HG02884 (cell line): ENCODE measurements around the gene ASMTL.
"Not testable (repeated sequence)": the region's sequence is repeated elsewhere in the genome, so short reads cannot be mapped to it uniquely, and the experiment has no call there.

ENCODE experiments used
- ATAC-seq: cut with Tn5 transposase; IDR thresholded peaks from one replicate; pipeline ENCODE4 v1.9.1; 2021; ENCODE audit warnings: mild to moderate bottlenecking, moderate library complexity; ENCODE audit not compliant: unreplicated experiment

The ASMTL gene

DNA sequence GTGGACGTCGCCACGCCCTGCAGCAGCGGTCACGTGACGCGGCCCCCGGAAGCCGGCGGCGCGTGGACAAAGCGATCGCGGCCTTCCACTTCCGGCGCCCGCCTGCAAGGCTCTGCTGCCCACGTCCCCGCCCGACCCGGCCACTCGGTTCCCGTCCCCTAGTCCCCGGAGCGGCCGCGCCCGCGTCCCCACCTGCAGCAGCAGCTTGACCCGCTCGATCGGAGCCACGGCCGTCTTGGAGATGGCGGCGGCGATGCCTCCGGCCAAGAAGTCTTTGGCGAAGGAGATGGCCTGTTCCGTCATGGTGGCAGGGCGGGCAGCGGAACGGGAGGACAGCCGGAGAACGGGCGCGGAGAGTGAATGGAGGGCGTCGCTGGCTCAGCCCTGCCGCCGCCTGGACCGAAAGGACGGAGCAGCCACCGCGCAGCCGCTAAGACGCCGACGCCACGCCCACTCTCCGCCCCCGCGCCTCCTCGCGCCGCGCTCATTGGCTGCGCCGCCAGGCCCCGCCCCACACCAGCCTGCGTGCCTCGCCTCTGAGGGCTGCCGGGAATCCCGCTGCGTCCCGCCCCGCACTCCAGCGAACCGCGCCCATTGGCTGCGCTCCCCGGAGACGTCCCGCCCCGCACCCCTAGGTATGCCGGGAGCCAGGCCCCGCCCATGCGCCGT, 60.9 kb downstream of the ASMTL start, which contains the start of gene SLC25A6:
Gene SLC25A6 (minus strand): TSS at position 407 of the 669 bp plus-strand sequence. CDS start 104 bp downstream, at position 303.
- ATAC-seq, result peak; percentile 91

DNA sequence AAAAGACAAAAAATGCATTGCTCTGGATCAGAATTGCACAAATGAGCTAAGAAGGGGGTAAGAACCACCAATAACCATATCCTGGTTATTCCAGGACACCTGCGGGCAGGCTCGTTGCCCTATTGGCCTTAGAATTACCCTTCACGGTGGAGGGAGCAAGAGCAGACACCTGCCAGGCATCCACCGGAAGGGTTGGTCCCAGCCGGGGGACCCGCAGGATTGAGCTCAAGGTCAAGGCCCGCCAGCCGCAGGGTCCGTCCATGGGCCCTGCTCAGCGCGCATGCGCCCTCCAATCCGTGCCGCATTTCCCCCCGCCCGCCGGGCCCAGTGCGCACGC, 61.4 kb downstream of the ASMTL start:
- ATAC-seq, result no peak

DNA sequence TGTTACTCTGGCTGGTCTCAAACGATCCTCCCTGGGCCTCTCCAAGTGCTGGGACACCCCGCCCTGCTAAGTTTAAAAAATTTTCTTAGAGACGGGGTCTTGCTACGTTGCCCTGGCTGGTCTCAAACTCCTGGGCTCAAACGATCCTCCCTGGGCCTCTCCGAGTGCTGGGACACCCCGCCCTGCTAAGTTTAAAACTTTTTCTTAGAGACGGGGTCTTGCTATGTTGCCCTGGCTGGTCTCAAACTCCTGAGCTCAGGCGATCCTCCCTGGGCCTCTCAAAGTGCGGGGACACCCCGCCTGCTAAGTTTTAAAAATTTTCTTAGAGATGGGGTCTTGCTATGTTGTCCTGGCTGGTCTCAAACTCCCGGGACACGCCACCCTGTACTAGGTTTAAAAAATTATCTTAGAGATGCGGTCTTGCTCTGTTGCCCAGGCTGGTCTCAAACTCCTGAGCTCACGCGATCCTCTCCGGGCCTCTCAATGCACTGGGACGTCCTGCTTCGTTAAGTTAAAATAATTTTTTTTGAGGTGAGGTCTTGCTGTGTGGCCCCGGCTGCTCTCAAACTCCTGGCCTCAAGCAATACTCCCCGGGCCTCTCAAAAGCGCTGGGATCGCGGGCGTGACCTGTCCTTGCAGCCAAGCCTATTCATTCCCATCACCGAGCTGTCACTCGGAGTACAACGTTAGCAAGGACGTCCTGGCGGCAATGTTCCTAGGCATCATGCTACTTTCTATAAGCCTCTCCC, 61.9 kb downstream of the ASMTL start:
- ATAC-seq, result no peak

DNA sequence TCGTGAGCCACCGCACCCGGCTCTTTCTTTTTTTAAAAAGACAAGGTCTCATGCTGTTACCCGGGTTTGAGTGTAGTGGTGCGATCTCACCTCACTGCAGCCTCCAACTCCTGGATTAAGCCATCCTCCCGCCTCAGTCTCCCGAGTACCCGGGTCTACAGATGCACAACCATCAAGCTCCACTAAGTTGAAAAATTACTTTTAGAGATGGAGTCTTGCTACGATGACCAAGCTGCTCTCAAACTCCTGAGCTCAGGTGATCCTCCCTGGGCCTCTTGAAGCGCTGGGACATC, 62.8 kb downstream of the ASMTL start:
- ATAC-seq, result no peak

DNA sequence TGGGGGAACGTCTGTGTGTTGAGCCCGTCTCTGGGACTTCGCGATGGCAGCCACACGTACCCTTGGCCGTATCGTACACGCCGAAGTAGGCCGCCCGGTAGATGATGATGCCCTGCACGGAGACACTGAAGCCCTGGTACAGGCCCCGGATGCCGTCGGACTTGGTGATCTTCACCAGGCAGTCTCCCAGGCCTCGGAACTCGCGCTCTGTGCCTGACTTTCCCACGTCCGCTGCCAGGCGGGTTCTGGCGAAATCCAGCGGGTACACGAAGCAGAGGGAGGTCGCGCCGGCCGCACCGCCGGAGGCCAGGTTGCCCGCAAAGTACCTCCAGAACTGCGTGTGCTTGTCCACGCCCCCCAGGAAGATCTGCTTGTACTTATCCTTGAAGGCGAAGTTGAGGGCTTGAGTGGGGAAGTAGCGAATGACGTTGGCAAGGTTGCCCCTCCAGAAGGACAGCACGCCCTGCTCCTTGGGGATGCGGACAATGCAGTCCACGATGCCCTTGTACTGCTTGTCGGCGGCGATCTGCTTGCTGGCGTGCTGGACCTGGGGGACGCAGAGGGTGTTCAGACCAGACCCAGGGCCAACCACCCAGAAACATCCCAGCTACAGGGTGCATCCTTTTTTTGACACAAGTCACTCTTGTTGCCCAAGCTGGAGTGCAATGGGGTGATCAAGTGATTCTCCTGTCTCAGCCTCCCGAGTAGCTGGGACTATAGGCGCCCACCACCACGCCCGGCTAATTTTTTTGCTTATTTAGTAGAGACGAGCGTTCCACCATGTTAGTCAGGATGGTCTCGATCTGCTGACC, 63.3 kb downstream of the ASMTL start:
- ATAC-seq, result no peak

DNA sequence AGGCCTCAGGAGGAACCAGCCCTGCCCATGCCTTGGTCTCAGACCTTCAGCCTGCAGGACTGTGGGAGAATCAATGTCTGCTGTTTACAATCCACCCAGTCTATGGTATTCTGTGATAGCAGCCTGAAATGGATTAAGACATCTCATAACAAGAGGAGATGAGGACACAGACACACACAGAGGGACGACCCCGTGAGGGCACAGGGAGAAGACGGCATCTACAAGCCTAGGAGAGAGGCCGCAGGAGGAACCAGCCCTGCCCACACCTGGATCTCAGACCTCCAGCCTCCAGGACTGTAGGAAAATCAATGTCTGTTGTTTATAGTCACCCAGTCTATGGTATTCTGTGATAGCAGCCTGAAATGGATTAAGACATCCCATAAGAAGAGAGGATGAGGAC, 64.1 kb downstream of the ASMTL start:
- no peak for ATAC-seq

DNA sequence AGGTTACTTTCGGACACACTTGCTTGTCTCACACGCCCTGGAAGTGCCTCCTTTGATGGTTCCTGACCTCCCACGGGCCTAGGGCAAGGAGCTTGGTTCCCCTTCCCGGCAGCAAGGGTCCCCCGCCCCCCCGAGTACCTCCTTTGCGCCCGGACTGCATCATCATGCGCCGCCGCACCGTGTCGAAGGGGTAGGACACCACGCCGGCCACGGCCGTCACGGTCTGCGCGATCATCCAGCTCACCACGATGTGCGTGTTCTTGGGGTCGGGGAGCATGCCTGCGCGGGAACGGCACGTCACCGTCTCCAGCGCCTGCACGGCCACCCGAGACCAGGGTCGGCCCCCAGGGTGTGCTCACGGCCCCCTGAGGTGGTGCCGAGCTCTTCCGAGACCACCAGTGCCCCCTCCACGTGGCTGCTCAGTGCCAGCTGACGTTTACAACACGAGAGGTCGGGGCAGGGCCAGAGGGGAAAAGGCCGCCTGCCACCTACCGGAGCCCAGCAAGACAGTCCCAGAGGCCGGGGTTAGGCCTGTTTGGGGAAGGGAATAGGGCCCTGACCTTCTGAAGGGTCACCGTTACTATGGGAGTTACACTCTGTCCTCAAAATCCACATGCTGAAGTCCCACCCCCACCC, 65.5 kb downstream of the ASMTL start:
- ATAC-seq, result no peak

DNA sequence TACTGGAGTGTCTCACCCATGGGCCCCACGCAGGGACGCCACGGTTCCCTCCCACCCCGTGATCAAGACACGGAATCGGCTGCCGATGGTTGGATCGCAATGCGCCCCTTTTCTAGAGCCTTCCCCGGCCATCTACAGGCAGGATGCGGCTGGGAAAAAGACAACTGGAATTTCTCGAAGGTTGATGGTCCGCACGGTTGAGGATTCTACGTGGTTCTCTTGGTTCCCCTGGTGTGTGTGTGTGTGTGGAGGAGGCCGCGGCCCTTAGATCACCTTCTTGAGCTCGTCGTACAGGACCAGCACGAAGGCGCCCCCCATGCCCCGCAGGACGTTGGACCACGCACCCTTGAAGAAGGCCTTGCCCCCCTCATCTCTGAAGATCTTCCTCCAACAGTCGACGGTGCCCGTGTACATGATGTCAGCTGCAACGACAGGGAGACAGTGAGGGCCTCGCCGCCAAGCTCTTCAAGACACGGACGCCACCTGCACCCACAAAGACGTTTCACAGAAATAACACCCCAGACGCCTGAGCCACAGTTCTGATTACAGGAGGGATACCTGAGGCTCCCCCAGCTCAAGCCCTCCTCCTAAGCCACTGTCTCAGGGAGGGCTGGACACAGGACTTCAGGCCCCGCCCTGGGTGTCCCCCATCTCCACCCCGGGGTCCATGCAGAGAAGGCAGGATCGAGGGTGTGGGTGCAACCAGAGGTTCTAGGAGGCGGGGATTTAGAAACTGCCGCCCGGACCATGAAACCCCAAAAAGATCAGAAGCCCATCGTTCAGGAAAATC, 66.2 kb downstream of the ASMTL start:
- ATAC-seq, result no peak

DNA sequence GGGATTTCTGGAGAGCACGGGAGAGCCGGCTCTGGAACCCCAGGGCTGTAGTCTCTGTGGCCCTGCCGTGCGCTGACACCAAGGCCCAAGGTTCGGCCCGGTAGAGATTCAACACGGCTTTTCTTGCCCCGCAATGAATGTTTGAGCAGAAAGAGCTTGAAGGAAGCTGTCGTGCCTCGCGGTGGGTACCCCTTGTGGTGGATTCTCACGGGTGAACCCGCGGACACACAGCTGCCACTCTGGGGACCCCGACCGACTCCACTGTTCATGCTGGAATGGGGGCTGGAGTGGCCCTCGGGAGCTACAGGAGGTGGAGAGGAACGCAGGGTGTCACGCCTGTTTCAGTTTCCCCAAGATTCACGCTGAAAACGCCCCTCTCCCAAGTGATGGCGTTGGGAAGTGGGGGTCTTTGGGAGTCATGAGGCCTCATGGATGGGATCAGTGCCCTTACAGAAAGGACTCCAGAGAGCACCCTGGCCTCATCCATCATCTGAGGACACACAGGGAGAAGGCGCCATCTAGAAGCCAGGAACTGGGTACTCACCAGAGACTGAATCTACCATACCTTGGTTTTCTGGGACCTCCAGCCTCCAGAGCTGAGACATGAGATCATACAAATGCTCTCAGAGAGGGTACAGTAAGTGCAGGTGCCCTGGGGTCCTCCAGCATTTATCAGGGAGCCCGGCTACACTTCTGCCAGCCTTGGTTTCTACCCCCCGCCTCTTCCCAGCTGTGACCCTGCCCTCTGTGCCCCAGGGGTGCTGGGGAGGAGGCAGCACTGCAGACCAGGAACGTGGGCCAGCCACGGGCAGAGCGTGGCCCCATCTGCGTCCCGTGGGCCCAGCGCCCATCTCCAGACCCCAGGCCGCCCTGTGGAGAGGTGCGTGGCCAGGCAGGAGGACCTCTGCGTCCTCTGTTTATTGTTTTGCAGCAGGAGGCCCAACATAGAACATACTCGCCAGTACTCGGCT, 67.2 kb downstream of the ASMTL start:
- ATAC-seq, result no peak

DNA sequence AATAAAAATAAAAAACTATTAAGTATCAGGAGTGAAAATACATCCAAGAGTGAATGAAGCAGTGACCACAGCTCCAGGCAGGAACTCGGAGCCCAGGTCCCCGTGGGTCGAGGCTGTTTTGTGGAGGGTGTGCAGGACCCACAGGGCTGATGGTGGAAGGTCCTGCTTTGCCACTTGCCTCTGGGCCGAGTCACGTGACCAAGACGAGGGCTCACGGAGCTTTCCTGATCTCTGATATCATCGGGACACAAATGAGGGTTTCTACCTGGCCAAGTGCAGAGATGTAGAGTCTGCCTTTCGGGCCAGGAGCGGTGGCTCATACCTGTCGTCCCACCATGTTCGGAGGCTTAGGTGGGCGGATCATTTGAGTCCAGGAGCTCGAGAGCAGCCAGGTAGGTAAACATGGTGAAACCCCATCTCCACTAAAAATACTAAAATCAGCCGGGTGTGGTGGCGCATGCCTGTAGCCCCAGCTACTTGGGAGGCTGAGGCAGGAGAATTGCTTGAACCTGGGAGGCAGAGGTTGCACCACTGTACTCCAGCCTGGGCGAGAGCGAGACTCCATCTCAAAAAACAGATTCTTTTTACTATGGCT, 68.0 kb downstream of the ASMTL start:
- no peak for ATAC-seq

DNA sequence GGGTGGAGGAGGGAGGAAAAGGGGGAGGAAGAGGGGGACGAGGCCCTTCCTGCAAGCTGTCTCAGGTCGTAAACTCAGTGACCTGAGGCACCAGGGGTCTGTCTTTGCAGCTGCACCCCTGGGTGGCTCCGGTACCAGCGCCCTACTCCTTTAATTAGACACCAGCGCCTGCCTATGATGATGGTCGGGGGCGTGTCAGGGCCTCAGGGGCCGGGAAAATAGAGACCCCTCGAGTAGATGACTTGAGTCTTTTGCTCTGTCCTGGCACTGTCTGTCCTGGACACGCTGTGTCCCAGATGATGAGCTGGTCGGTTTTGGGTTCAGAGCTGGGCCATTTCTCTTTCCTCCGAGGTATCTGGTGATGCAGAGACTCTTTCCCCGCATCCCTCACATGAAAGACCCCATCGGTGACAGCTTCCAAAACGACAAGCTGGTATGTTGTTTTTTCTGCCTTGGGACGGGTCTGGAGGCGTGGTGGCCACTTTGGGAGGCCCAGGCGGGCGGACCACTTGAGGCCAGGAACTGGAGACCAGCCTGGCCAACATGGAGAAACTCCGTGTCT, 72.0 kb downstream of the ASMTL start:
- ATAC-seq, result no peak

DNA sequence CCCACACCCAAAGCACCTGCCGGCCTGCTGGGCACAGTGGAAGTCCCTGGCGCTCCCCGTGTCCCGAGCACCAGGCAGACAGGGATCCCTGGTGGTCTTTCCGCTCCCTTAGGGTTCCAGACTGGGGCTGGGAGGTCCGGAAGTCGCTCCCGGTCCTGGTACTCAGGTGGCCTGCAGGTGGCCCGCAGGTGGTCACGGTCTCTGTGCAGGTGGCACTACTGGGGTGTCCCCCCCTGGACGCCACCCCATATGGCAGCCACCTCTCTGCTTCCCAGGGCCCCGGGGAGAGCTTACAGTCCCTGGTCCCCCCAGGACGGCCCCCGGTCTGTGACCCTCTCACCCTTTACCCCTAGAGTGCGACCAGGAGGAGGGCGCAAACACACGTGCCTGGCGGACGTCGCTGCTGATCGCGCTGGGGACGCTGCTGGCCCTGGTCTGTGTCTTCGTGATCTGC, 74.4 kb downstream of the ASMTL start:
- no peak for ATAC-seq

DNA sequence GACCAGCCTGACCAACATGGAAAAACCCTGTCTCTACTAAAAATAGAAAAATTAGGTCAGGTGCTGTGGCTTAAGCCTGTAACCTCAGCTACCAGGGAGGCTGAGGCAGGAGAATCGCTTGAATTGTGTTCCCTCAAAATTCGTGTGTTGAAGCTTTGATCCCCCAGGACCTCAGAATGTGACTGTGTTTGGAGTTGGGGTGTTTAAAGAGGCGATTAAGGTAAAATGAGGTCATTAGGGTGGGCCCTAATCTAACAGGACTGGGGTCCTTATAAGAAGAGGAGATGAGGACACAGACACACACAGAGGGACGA, 84.4 kb downstream of the ASMTL start:
- no peak for ATAC-seq

DNA sequence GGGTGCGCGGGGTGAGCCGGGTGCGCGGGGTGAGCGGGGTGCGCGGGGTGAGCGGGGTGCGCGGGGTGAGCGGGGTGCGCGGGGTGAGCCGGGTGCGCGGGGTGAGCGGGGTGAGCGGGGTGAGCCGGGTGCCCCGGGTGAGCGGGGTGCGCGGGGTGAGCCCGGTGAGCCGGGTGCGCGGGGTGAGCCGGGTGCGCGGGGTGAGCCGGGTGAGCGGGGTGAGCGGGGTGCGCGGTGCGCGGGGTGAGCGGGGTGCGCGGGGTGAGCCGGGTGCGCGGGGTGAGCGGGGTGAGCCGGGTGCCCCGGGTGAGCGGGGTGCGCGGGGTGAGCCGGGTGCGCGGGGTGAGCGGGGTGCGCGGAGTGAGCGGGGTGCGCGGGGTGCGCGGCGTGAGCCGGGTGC, 86.3 kb downstream of the ASMTL start:
- ATAC-seq, result not testable (repeated sequence)

DNA sequence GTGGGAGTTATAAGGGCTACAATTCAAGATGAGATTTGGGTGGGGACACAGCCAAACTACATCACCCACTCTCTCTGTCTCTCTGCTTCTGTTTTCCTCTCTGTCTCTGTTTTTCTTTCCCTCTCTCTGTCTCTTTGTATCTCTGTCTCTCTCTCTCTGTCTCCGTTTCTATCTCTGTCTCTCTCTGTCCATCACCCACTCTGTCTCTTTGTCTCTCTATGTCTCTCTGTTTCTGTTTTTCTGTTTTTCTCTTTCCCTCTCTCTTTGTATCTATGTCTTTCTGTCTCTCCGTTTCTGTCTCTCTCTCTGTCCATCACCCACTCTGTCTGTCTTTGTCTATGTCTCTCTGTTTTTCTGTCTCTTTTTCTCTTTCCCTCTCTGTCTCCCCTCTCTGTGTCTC, 90.8 kb downstream of the ASMTL start:
- ATAC-seq, result no peak

DNA sequence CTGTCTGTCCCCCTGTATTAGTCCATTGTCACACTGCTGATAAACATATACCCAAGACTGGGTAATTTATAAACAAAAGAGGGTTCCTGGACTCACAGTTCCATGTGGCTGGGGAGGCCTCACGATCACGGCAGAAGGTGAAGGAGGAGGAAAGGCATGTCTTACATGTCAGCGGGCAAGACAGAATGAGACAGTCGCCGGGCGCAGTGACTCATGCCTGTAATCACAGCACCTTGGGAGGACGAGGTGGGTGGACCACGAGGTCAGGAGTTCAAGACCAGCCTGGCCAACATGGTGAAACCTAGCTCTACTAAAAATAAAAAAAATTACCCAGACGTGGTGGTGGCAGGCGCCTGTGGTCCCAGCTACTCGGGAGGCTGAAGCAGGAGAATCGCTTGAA, 91.4 kb downstream of the ASMTL start:
- ATAC-seq, result no peak

DNA sequence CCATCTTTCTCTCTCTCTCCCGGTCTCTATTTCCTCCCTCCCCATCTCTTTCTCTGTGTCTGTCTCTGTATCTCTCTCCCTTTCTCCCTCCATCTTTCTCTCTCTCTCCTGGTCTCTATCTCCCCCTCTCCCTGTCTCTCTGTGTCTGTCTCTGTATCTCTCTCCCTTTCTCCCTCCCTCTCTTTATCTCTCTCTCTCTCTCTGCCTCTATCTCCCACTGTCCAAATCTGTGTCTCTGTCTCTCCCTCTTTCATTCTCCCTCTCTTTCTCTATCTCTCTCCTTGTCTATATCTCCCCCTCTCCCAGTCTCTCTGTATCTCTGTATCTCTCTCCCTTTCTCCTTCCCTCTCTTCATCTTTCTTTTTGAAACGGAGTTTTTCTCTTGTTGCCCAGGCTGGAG, 92.5 kb downstream of the ASMTL start:
- no peak for ATAC-seq

DNA sequence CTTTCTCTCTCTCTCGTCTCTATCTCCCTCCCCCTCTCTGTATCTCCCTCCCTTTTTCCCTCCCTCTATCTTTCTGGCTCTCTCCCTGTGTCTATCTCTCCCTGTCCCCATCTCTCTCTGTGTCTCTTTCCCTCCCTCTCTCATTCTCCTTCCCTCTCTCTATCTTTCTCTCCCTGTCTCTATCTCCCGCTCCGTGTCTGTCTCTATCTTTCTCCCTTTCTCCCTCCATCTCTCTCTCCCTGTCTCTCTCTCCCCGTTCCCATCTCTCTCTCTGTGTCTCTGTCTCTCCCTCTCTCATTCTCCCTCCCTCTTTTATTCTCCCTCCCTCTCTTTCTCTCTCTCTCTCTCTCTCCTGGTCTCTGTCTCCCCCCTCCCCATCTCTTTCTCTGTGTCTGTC, 93.2 kb downstream of the ASMTL start:
- ATAC-seq, result no peak
